Large intestine (tissue), 3 donors: ENCODE measurements around the gene EIF2B5. TPM values are rescaled to one million over a fixed set of nuclear protein-coding genes. Genes with fewer than 3 reads are reported as not detected.

ENCODE experiments used
- DNase-seq, 2 donors: peaks; one replicate each; pipeline versions ENCODE4 v3.0.0 to v3.0.0-alpha.2; 2013
- H3K27ac ChIP-seq: one replicate; pipeline ENCODE4 v1.5.1; 2013; ENCODE audit warnings: low read length
- H3K27me3 ChIP-seq: 2 replicates; pipeline ENCODE4 v1.6.1; 2013; ENCODE audit warnings: low read length; ENCODE audit not compliant: control insufficient read depth, insufficient read depth
- H3K36me3 ChIP-seq: 2 replicates; pipeline ENCODE4 v1.6.1; 2013; ENCODE audit warnings: low read length; ENCODE audit not compliant: control insufficient read depth, insufficient read depth
- H3K4me1 ChIP-seq: one replicate; pipeline ENCODE4 v1.6.1; 2013; ENCODE audit warnings: low read length; ENCODE audit not compliant: control insufficient read depth, insufficient read depth
- H3K4me3 ChIP-seq: one replicate; pipeline ENCODE4 v1.5.1; 2013; ENCODE audit warnings: low read length
- H3K9me3 ChIP-seq: one replicate; pipeline ENCODE4 v1.6.1; 2013; ENCODE audit warnings: mild to moderate bottlenecking, low read depth, low read length, moderate library complexity; ENCODE audit not compliant: control insufficient read depth
- WGBS: methylation state at CpG from one replicate; pipeline ENCODE4 v1.1.5; 2013; ENCODE audit warnings: low lambda C conversion rate; ENCODE audit not compliant: insufficient coverage; 5-methylcytosine and 5-hydroxymethylcytosine counted together
- polyA plus RNA-seq: library from polyadenylated mRNA; unstranded; fragments of 120-200 nt; gene quantifications from one replicate; pipeline ENCODE4 v1.2.1, GENCODE V29; 2013

The EIF2B5 gene
- polyA plus RNA-seq, 1 donor = 46.5 TPM

- no peak overlapping the region for H3K4me3 ChIP-seq
- no peaks in the 10 kb centered on the region for H3K9me3 ChIP-seq
- no CpG with 5 or more reads among the region's 10 CpGs for WGBS
- H3K27me3 ChIP-seq = no peaks in the 10 kb centered on the region
- H3K27ac ChIP-seq = no peak overlapping the region
- H3K36me3 ChIP-seq = peaks cover 73% of the 10 kb centered on the region
- peaks cover 2% of the 10 kb centered on the region for H3K4me1 ChIP-seq
- no peak for DNase-seq
Observed at GRCh38 chr3:184192889-184193288, 57.7 kb downstream of the EIF2B5 start.

GRCh38 chr3:184193991-184194539, 58.9 kb downstream of the EIF2B5 start:
- Histone ChIP-seq H3K9me3 (no peaks in the 10 kb centered on the region), H3K27ac (no peak overlapping the region), H3K36me3 (peaks cover 62% of the 10 kb centered on the region), H3K4me1 (no peaks in the 10 kb centered on the region), H3K27me3 (no peaks in the 10 kb centered on the region), H3K4me3 (no peak overlapping the region)
- WGBS = no CpG with 5 or more reads among the region's 9 CpGs
- DNase-seq = no peak

Other genes with a start within 250 kb of the EIF2B5 start
- 23.3 TPM for gene ABCC5, start 117.5 kb upstream of the EIF2B5 start, polyA plus RNA-seq
- not detected for gene HTR3D, start 103.6 kb upstream of the EIF2B5 start, polyA plus RNA-seq
- not detected for gene HTR3C, start 82.3 kb upstream of the EIF2B5 start, polyA plus RNA-seq
- 0.03 TPM for gene HTR3E, start 38.3 kb upstream of the EIF2B5 start, polyA plus RNA-seq
- 81.0 TPM for gene DVL3, start 20.0 kb downstream of the EIF2B5 start, polyA plus RNA-seq
- gene AP2M1, start 39.5 kb downstream of the EIF2B5 start, polyA plus RNA-seq = 286 TPM
- gene ABCF3, start 50.8 kb downstream of the EIF2B5 start, polyA plus RNA-seq = 72.3 TPM
- 18.6 TPM for gene VWA5B2, start 94.2 kb downstream of the EIF2B5 start, polyA plus RNA-seq
- 74.6 TPM for gene ALG3, start 113.6 kb downstream of the EIF2B5 start, polyA plus RNA-seq
- 5.3 TPM for gene EEF1AKMT4, start 114.3 kb downstream of the EIF2B5 start, polyA plus RNA-seq
- 0.72 TPM for gene CAMK2N2, start 126.2 kb downstream of the EIF2B5 start, polyA plus RNA-seq
- gene ECE2, start 140.7 kb downstream of the EIF2B5 start, polyA plus RNA-seq = 1.4 TPM
- gene PSMD2, start 163.9 kb downstream of the EIF2B5 start, polyA plus RNA-seq = 148 TPM
- 203 TPM for gene EIF4G1, start 179.2 kb downstream of the EIF2B5 start, polyA plus RNA-seq
- gene FAM131A, start 202.2 kb downstream of the EIF2B5 start, polyA plus RNA-seq = 14.9 TPM
- gene CLCN2, start 226.2 kb downstream of the EIF2B5 start, polyA plus RNA-seq = 27.5 TPM
- 167 TPM for gene POLR2H, start 226.4 kb downstream of the EIF2B5 start, polyA plus RNA-seq
- 1.9 TPM for gene THPO, start 242.8 kb downstream of the EIF2B5 start, polyA plus RNA-seq
- 3.7 TPM for gene CHRD, start 244.7 kb downstream of the EIF2B5 start, polyA plus RNA-seq